NOMO-1 (cell line): Measurements from ENCODE around the gene MSL3B.
"Not testable (repeated sequence)": the region's sequence is repeated elsewhere in the genome, so short reads cannot be mapped to it uniquely, and the experiment has no call there.

Experiments used
- DNase-seq, 2 experiments: peaks; one replicate each; lab custom pipeline; 2025; ENCODE audit not compliant: unreplicated experiment in 2 of 2; lab: John Stamatoyannopoulos, UW

MSL3B gene

DNA sequence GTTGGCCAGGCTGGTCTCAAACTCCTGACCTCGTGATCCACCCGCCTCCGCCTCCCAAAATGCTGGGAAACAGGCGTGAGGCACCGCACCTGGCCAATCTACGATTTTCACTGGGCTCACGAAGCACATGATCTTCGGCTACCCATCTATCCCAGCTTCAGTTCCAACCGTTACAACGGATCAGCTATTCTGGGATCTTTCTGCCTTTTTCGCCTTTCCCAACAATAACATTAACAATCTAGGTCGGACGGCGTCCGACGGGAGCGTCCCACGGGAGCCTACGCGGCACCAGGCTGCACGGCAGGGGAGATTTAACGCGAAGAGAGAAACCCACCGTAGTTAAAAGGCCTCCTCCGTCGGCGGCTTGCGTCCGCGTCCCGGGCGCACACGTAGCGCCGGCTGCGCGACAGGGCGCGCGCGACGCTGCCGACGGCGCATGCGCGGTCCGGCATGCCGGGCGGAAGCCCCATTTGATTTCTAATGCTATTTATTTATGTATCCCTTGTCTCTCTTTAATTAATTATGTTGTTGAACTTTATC, at the start of gene MSL3B:
Gene MSL3B, minus strand, starts transcription at position 394 of the 540 bp plus-strand sequence.
- DNase-seq, result no peak

- no peak for DNase-seq
These were observed 48.9 kb upstream of the MSL3B start, which contains the start of gene TRPM8 for GRCh38 chr2:233917116-233917515. TSS of gene TRPM8 (plus strand) at chr2:233917373. CDS start at chr2:233926538, 9,165 bp downstream.

GRCh38 chr2:233915128-233915527, 46.9 kb upstream of the MSL3B start:
- no peak for DNase-seq

GRCh38 chr2:233912691-233913423, 44.7 kb upstream of the MSL3B start:
- DNase-seq, result peak; percentile 6 to 7

DNA sequence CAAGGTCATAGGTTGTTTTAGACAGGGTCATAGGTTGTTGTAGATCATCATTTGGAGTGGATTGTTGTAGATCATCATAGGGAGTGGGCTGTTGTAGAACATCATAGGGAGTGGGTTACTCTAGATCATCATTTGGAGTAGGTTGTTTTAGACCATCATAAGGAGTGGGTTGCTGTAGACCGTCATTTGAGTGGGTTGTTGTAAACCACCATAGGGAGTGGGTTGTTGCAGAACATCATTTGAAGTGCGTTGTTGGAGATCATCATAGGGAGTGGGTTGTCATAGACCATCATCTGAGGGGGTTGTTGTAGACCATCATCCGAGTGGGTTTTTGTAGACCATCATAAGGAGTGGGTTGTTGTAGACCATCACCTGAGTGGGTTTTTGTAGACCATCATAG, 39.4 kb upstream of the MSL3B start:
- DNase-seq, result no peak

- DNase-seq, result no peak
These were observed 37.8 kb upstream of the MSL3B start for GRCh38 chr2:233905945-233906344.

DNA sequence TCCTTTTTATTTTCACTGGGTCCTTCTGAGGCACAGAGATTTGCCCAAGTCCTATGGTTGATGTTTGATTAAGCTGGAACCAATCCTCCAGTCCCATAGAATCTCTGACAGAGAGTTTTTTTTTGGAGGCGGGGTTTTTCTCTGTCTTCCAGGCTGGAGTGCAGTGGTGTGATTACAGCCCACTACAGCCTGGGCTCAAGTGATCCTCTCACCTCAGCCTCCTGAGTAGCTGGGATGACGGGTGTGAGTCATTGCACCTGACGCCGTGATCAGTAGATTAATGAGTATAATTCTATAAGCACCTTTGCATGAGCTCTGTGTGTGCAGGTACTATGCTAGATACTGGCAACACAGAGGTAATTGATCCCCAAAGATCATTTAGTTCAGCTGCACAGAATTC, 33.7 kb upstream of the MSL3B start:
- DNase-seq, result no peak

- no peak for DNase-seq
These were observed 33.2 kb upstream of the MSL3B start for GRCh38 chr2:233901367-233901766.

DNA sequence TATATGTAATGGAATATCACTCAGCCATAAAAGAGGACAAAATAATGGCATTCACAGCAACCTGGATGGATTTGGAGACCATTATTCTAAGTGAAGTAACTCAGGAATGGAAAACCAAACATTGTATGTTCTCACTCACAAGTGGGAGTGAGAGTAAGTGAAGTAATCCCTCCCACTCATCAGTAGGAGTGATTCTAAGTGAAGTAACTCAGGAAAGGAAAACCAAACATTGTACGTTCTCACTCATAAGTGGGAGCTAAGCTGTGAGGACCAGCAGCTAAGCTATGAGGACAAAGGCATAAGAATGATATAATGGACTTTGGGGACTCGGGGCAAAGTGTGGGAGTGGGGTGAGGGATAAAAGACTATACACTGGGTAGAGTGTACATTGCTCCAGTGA, 28.1 kb upstream of the MSL3B start:
- not testable (repeated sequence) for DNase-seq

DNA sequence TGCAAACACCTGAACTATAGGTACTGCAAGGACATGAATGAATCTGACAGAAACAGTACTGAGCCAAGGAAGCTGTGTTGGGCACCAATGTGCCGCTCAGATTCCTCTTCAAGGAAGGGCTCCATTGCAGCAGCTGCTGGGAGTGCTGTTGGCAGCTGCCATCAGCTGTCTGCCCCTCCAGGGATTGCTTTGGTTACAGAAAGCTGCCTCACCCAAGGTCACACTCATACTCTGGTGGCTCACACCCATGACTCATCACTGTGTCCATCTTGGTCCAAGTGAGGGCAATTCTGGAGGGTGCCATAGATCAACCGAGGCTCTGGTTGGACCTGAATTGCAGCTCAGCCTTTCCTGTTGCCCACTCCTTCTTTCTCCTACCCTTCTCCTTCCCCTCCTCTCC, 24.6 kb upstream of the MSL3B start:
- DNase-seq, result no peak

DNA sequence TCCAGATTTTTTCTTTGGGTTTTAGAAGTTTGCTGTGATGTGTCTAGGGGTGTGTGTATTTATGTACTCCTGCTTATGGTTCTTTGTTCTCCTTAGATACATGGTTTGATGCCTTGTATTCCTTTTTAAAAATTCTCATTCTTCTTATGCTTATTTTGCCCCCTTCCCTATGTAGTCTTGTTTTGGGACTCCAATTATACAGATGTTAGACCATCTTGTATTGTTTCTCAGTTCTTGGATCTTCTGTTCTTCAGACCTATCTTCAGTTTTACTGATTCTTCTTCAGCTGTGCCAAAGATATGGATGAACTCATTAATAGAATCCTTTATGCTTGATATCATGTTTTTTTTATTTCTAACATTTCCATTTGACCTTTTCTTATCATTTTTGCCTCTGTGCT, 14.2 kb upstream of the MSL3B start:
- DNase-seq, result no peak

GRCh38 chr2:233872125-233872524, 3.9 kb upstream of the MSL3B start:
- peak; percentile 76 to 87 for DNase-seq

DNA sequence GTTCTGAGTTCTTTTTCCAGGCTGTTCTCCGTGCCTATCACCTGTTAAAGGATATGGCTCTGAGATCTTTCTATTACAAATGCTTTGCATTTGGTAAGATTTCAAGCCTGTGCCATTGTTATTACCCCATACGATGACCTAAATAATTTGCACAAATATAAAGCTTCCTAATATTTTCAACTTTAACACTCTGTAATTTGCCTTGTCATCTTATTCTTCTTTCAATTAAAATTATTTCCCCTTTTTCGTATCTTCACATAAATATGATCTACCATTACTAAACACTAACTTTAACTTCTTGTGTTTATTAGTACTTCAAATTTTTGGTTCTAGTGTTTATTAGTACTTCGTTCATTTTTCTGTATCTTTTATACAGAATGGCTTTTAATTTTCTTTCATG, 3.2 kb upstream of the MSL3B start:
- DNase-seq, result no peak

GRCh38 chr2:233866479-233866878, 1.7 kb downstream of the MSL3B start:
- no peak for DNase-seq

GRCh38 chr2:233865838-233866237, 2.3 kb downstream of the MSL3B start:
- no peak for DNase-seq

DNA sequence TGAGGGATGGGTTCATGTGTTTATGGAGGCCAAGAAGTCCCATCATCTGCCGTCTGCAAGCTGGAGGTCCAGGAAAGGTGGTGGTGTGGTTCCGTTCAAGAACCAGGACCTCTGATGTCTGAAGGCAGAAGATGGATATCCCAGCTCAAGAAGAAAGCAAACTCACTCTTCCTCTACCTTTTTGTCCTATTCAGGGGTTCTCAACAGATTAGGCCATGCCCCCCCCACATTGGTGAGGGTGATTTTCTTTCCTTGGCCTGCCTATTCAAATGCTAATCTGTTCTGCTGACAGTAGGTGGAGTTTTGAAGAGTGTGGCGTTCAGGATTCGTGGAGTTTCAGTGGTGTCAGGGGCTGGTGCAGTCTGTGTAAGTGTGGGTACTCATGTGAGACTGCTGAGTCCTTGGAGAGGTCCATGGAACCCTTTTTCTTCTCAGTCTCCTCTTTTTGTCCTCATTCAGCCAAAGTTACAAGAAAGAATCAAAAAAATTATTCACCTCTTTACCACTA, 5.9 kb downstream of the MSL3B start:
- no peak for DNase-seq

DNA sequence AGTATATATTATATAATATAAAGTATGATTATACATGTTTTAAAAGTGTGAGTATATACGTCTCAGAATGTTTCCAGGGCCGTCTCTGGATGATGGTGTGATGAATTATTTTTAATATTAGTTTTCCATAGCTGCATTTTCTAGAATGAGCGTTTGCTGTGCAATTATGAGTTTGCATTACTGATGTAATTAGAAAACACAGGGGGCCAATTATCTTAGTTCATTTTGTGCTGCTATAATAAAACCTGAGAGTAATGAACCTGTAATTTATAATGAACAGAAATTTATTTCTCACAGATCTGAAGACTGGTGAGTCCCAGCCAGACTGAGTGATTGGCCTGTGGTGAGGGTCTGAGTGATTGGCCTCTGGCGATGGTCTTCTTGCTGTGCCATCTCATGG, 9.9 kb downstream of the MSL3B start:
- DNase-seq, result no peak

- peak; percentile 48 to 60 for DNase-seq
These were observed 10.6 kb downstream of the MSL3B start for GRCh38 chr2:233857511-233858141.

DNA sequence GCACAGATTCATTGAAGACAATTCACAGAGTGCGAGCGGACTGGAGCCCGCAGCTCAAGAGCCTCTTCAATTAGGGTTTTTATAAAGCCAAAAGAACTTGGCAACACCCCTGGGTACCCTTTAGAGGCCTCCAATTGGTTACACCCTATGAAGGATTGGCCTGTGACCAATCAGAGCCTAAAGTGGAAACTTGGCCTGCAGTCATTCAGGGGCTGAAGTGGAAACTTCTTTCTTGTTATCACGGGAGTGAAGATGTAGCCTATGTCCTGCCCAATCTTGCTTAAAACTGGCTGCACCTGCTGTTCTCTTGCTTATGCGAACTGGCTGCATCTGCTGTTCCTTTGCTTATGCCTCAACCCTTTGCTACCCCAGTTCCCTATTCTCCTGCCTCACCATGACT, 12.0 kb downstream of the MSL3B start:
- DNase-seq, result no peak

DNA sequence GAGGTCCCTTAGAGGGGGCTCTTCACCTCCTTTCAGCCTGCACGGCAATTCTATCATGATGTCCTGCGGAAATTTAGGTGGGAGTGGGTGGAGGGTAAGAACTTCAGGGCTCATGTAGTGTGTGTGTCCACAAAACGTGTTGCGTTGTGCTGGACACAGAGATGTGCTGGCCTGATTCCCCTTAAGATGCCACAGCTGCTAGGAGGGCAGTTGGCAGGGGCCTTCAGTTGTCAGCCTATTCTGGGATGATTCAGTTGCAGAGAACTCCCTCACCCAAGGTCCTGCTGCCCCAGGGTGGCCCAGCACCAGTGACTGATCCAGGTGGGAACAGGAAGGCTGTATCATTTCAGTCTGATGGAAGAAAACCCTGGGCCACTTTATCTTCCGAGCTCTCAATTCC, 12.8 kb downstream of the MSL3B start:
- DNase-seq, result no peak

GRCh38 chr2:233854241-233854981, 13.8 kb downstream of the MSL3B start, which contains the start of gene HJURP:
TSS of gene HJURP (minus strand) at chr2:233854535. CDS start at chr2:233854500, 35 bp downstream.
- peak; percentile 96 to 97 for DNase-seq
